Thyroid gland (tissue), 4 donors: ENCODE data around the gene WNK2.

Source experiments
- CTCF ChIP-seq, 6 experiments: fragments of 200-600 bp in 3 of 6; fragments of 450-650 bp in 3 of 6; sonication (generic) in 3 of 6; IDR thresholded peaks; one replicate each; pipeline ENCODE4 v1.5.1; 2016 to 2019; ENCODE audit warnings: antibody characterized with exemption in 6 of 6, mild to moderate bottlenecking in 2 of 6, inconsistent platforms in 1 of 6, moderate library complexity in 1 of 6
- POLR2A ChIP-seq, 2 donors: fragments of 450-650 bp; IDR thresholded peaks; one replicate each; pipeline ENCODE4 v1.6.1; 2017; ENCODE audit warnings: antibody characterized with exemption in 2 of 2, mild to moderate bottlenecking in 2 of 2, moderate library complexity in 1 of 2

- TF ChIP-seq POLR2A (IDR thresholded peaks at IDR 0.05) (no peak), CTCF (IDR thresholded peaks at IDR 0.05) (no peak)
Observed at GRCh38 chr9:93212409-93212808, 28.5 kb downstream of the WNK2 start.
